ENCODE measurements around the gene NFIX. TPM values are rescaled to one million over a fixed set of nuclear protein-coding genes. Genes with fewer than 3 reads are reported as not detected.
A peak's percentile ranks its signal among the peaks of the same experiment; 100 is the strongest.
"Not testable (repeated sequence)": the region's sequence is repeated elsewhere in the genome, so short reads cannot be mapped to it uniquely, and the experiment has no call there.

Gene NFIX
- 0.41 TPM for polyA plus RNA-seq (2013, experiment 1 of 4)
- 0.23 TPM for polyA plus RNA-seq (2013, experiment 2 of 4)
- polyA plus RNA-seq (2013, experiment 3 of 4), result 0.37 TPM
- 0.36 TPM for polyA plus RNA-seq (2013, experiment 4 of 4)

GRCh38 chr19:12994701-12995595 lies at the start of gene NFIX:
Gene NFIX, plus strand, starts transcription at chr19:12995475. Its CDS starts 363 bp downstream, at chr19:12995838.
- Histone ChIP-seq H3K27me3 (ENCODE audit: control insufficient read depth, insufficient read depth, low read length, poor library complexity, severe bottlenecking) (peaks cover 95% of the 10 kb centered on the region), H3K4me1 (ENCODE audit: control insufficient read depth, insufficient read depth, low read length) (no peaks in the 10 kb centered on the region), H3K4me3 (ENCODE audit: insufficient read depth, low read depth, low read length) (peak within 1 kb of the TSS; percentile 5)

GRCh38 chr19:12945479-12946091 lies 49.7 kb upstream of the NFIX start, which contains the start of gene RAD23A:
Gene RAD23A, plus strand, starts transcription at chr19:12945862. Its CDS starts 87 bp downstream, at chr19:12945949.
- Histone ChIP-seq H3K27ac (ENCODE audit: insufficient read depth, low read depth, low read length, poor library complexity, severe bottlenecking) (peak within 1 kb of the TSS; percentile 99), H3K27me3 (ENCODE audit: control insufficient read depth, insufficient read depth, low read length, poor library complexity, severe bottlenecking) (no peaks in the 10 kb centered on the region), H3K4me1 (ENCODE audit: control insufficient read depth, insufficient read depth, low read length) (peaks cover under 1% of the 10 kb centered on the region), H3K36me3 (ENCODE audit: control insufficient read depth, insufficient read depth, low read length) (peaks cover 52% of the 10 kb centered on the region), H3K4me3 (ENCODE audit: insufficient read depth, low read depth, low read length) (peak within 1 kb of the TSS; percentile 80), H3K9me3 (ENCODE audit: control insufficient read depth, low read length) (no peaks in the 10 kb centered on the region)
- WGBS, 2 experiments, result 1% methylated on average over 62 of the region's 62 CpGs

More at GRCh38 chr19:12994701-12995595, at the start of gene NFIX:
- H3K27ac ChIP-seq (ENCODE audit: insufficient read depth, low read depth, low read length, poor library complexity, severe bottlenecking), result no peak within 1 kb of the TSS
- 15 to 16% methylated on average over 83 to 84 of the region's 84 CpGs for WGBS, 2 experiments
- H3K36me3 ChIP-seq (ENCODE audit: control insufficient read depth, insufficient read depth, low read length), result no peaks in the 10 kb centered on the region
- H3K9me3 ChIP-seq (ENCODE audit: control insufficient read depth, low read length), result no peaks in the 10 kb centered on the region

DNA sequence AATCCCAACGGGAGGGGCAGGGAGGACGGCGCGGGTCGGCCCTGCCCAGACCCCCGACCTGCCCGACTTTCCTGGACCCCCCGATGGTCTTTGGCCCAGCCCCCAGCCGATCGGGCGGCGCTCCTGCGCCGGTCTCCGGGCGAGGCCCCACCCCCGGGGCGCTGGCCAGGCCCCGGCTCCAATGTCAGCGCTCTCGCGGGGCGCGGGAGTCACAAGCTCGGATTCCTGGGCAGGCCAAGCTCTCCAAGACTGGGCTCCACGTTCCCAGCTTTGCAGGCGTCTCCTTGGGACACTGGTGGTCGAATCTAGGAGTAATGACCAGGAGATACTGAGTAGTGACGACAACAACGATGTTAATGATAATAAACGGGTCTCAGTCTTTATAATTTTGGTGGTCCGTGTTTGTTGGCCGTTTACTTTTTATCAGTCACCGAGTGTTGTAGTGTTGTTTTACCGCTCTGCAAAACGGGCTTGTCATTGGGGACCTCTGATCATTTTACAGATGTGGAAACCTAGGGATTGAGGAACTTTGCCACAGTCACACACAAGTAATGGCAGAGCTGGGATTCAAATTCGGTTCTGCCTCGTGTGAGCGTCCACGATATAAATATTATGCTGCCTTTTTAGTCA lies 49.1 kb upstream of the NFIX start:
- H3K4me1 ChIP-seq (ENCODE audit: control insufficient read depth, insufficient read depth, low read length), result no peaks in the 10 kb centered on the region
- H3K9me3 ChIP-seq (ENCODE audit: control insufficient read depth, low read length), result no peaks in the 10 kb centered on the region
- peaks cover 46% of the 10 kb centered on the region for H3K36me3 ChIP-seq (ENCODE audit: control insufficient read depth, insufficient read depth, low read length)
- H3K27me3 ChIP-seq (ENCODE audit: control insufficient read depth, insufficient read depth, low read length, poor library complexity, severe bottlenecking), result no peaks in the 10 kb centered on the region
- peak overlapping the region; percentile 80 for H3K4me3 ChIP-seq (ENCODE audit: insufficient read depth, low read depth, low read length)
- peak overlapping the region; percentile 99 for H3K27ac ChIP-seq (ENCODE audit: insufficient read depth, low read depth, low read length, poor library complexity, severe bottlenecking)
- 0 to 1% methylated on average over 40 of the region's 40 CpGs for WGBS, 2 experiments

DNA sequence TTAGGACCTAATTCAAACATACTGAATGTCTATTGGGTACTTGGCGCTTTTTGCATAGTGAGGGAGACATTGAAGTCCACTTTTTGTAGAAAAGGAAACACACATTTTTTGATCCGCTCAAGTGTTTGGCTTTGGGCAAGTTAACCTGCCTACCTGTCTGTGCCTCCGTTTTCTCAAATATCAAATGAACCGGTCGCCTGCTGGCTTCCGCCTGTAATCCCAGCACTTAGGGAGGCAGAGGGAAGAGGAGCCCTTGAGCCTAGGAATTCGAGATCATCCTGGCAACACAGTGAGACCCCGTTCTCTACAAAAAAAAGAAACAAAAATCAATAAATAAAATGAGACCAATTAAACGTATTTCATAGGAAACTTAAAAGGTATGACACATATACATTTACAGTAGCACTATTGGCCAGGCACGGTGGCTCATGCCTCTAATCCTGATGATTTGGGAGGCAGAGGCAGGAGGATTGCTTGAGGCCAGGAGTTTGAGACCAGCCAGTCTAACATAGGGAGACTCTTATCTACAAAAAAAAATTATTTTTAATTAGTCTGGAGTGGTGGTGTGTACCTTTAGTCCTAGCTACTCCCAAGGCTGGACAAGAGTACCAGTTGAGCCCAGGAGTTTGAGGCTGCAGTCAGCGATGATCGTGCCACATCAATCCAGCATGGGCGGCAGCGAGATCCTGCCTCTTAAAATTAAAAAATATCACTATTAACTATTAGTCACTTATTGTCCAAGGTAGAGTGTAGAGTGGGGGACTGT lies 48.4 kb upstream of the NFIX start:
- 61 to 62% methylated on average over 13 to 14 of the region's 14 CpGs for WGBS, 2 experiments
- Histone ChIP-seq H3K27ac (ENCODE audit: insufficient read depth, low read depth, low read length, poor library complexity, severe bottlenecking) (no peak overlapping the region), H3K27me3 (ENCODE audit: control insufficient read depth, insufficient read depth, low read length, poor library complexity, severe bottlenecking) (no peaks in the 10 kb centered on the region), H3K4me1 (ENCODE audit: control insufficient read depth, insufficient read depth, low read length) (no peaks in the 10 kb centered on the region), H3K4me3 (ENCODE audit: insufficient read depth, low read depth, low read length) (peak overlapping the region; percentile 80), H3K36me3 (ENCODE audit: control insufficient read depth, insufficient read depth, low read length) (peaks cover 41% of the 10 kb centered on the region), H3K9me3 (ENCODE audit: control insufficient read depth, low read length) (no peaks in the 10 kb centered on the region)

GRCh38 chr19:12947702-12948611 lies 47.3 kb upstream of the NFIX start:
- Histone ChIP-seq H3K9me3 (ENCODE audit: control insufficient read depth, low read length) (no peaks in the 10 kb centered on the region), H3K27me3 (ENCODE audit: control insufficient read depth, insufficient read depth, low read length, poor library complexity, severe bottlenecking) (no peaks in the 10 kb centered on the region), H3K4me1 (ENCODE audit: control insufficient read depth, insufficient read depth, low read length) (no peaks in the 10 kb centered on the region), H3K36me3 (ENCODE audit: control insufficient read depth, insufficient read depth, low read length) (peaks cover 40% of the 10 kb centered on the region), H3K4me3 (ENCODE audit: insufficient read depth, low read depth, low read length) (no peak overlapping the region), H3K27ac (ENCODE audit: insufficient read depth, low read depth, low read length, poor library complexity, severe bottlenecking) (no peak overlapping the region)
- WGBS, 2 experiments, result 94 to 95% methylated on average over 28 of the region's 28 CpGs

GRCh38 chr19:12948612-12949362 lies 46.5 kb upstream of the NFIX start:
- Histone ChIP-seq H3K4me3 (ENCODE audit: insufficient read depth, low read depth, low read length) (no peak overlapping the region), H3K36me3 (ENCODE audit: control insufficient read depth, insufficient read depth, low read length) (peaks cover 38% of the 10 kb centered on the region), H3K27me3 (ENCODE audit: control insufficient read depth, insufficient read depth, low read length, poor library complexity, severe bottlenecking) (no peaks in the 10 kb centered on the region), H3K4me1 (ENCODE audit: control insufficient read depth, insufficient read depth, low read length) (no peaks in the 10 kb centered on the region), H3K27ac (ENCODE audit: insufficient read depth, low read depth, low read length, poor library complexity, severe bottlenecking) (no peak overlapping the region), H3K9me3 (ENCODE audit: control insufficient read depth, low read length) (no peaks in the 10 kb centered on the region)
- 94 to 96% methylated on average over 30 of the region's 30 CpGs for WGBS, 2 experiments

GRCh38 chr19:12949363-12950283 lies 45.7 kb upstream of the NFIX start:
- H3K36me3 ChIP-seq (ENCODE audit: control insufficient read depth, insufficient read depth, low read length), result peaks cover 38% of the 10 kb centered on the region
- WGBS, 2 experiments, result 92% methylated on average over 16 of the region's 16 CpGs
- H3K4me3 ChIP-seq (ENCODE audit: insufficient read depth, low read depth, low read length), result no peak overlapping the region

DNA sequence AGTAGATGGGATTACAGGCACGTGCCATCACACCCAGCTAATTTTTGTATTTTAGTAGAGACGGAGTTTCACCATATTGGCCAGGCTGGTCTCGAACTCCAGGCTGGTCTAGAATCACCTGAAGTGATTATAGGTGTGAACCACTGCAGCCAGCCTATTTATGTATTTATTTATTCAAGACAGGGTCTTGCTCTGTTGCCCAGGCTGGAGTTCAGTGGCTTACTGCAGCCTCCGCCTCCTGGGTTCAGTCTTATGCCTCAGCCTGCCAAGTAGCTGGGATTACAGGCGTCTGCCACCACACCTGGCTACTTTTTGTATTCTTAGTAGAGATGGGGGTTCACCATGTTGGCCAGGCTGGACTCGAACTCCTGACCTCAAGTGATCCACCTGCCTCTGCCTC lies 43.2 kb upstream of the NFIX start:
- WGBS, 2 experiments, result 92% methylated on average over 6 of the region's 6 CpGs
- not testable (repeated sequence) for H3K9me3 ChIP-seq (ENCODE audit: control insufficient read depth, low read length); H3K27me3 ChIP-seq (ENCODE audit: control insufficient read depth, insufficient read depth, low read length, poor library complexity, severe bottlenecking); H3K4me1 ChIP-seq (ENCODE audit: control insufficient read depth, insufficient read depth, low read length); H3K4me3 ChIP-seq (ENCODE audit: insufficient read depth, low read depth, low read length); H3K27ac ChIP-seq (ENCODE audit: insufficient read depth, low read depth, low read length, poor library complexity, severe bottlenecking)
- peaks cover 38% of the 10 kb centered on the region for H3K36me3 ChIP-seq (ENCODE audit: control insufficient read depth, insufficient read depth, low read length)

More at GRCh38 chr19:12949363-12950283, 45.7 kb upstream of the NFIX start:
- Histone ChIP-seq H3K27me3 (ENCODE audit: control insufficient read depth, insufficient read depth, low read length, poor library complexity, severe bottlenecking) (no peaks in the 10 kb centered on the region), H3K4me1 (ENCODE audit: control insufficient read depth, insufficient read depth, low read length) (no peaks in the 10 kb centered on the region), H3K9me3 (ENCODE audit: control insufficient read depth, low read length) (no peaks in the 10 kb centered on the region), H3K27ac (ENCODE audit: insufficient read depth, low read depth, low read length, poor library complexity, severe bottlenecking) (no peak overlapping the region)
